Measurements from ENCODE around the gene GMNN. TPM values are rescaled to one million over a fixed set of nuclear protein-coding genes. Genes with fewer than 3 reads are reported as not detected.

Gene GMNN
- total RNA-seq, 4 donors from 2014 or later = 4.1 to 8.0 (median 5.4) TPM

DNA sequence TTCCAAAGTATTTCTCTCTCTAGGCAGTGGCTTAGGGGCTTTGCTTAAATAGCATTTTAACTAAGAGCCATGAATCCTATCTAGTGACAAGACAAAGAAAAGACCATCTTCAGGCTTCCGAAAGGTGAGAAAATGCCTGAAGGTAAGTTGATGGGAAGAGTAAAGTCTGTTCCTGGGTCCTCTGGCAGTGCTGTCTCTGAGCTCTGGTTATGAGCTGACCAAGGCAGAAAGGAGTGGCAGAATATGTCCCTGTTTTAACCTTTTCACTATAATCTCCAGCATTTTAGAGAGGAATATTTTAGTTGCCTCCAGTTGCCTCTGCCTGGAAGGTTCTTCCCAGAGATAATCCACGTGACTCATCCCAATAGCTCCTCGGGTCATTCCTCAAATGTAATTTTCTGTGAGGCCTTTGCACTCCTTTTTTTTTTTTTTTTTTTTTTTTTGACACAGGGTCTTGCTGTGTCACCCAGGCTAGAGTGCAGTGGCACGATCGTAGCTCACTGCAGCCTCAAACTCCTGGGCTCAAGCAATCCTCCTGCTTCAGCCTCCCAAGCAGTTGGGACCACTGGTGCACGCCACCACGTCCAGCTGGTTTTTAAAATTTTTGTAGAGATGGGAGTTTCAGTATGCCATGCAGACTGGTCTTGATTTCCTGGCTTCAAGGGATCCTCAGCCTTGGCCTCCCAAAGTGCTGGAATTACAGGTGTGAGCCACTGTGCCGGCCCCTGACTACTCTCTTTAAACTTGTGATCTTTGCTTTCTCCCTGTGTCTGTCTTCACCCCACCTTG lies 27.7 kb downstream of the GMNN start:
- Histone ChIP-seq H3K27ac (replicated peaks in 1 of 4) (no peak overlapping the region), H3K4me1 (peaks cover 0 to 9% (median 0%) of the 10 kb centered on the region in 4 donors), H3K36me3 (peaks cover 0 to 6% (median under 1%) of the 10 kb centered on the region in 4 donors), H3K9me3 (no peaks in the 10 kb centered on the region), H3K27me3 (no peaks in the 10 kb centered on the region), H3K4me3 (no peak overlapping the region)
- DNase-seq (ENCODE audit: extremely low spot score) = no peak
- WGBS = 92% methylated on average over 8 of the region's 8 CpGs
- intact Hi-C loops (cut with DNase I) = no loop called here
- no peak for TF ChIP-seq EP300 (IDR thresholded peaks at IDR 0.05)
- TF ChIP-seq POLR2AphosphoS5 (IDR thresholded peaks at IDR 0.05) = no peak
- no peak for TF ChIP-seq POLR2A (IDR thresholded peaks at IDR 0.05; ENCODE audit: low read depth)
- TF ChIP-seq, protein P1, sequence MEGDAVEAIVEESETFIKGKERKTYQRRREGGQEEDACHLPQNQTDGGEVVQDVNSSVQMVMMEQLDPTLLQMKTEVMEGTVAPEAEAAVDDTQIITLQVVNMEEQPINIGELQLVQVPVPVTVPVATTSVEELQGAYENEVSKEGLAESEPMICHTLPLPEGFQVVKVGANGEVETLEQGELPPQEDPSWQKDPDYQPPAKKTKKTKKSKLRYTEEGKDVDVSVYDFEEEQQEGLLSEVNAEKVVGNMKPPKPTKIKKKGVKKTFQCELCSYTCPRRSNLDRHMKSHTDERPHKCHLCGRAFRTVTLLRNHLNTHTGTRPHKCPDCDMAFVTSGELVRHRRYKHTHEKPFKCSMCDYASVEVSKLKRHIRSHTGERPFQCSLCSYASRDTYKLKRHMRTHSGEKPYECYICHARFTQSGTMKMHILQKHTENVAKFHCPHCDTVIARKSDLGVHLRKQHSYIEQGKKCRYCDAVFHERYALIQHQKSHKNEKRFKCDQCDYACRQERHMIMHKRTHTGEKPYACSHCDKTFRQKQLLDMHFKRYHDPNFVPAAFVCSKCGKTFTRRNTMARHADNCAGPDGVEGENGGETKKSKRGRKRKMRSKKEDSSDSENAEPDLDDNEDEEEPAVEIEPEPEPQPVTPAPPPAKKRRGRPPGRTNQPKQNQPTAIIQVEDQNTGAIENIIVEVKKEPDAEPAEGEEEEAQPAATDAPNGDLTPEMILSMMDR (IDR thresholded peaks at IDR 0.05) = no peak

DNA sequence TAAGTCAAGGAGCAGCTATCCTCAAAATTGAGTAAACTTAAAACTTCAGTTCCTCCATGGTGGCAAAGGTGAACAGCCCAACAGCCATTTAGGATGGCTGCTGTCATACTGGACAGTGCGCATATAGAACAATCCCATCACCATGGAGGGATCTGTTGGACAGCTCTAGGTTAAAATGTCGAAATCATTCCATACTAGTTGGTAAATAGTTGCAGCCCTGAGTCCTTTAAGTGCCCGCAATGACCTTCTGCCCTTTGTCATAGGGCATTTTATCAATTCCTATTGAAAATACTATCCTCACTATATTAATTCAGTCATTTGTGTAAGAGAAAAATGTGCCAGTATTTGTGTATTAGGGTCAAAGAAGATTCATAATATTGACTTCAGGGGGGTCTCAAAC lies 32.8 kb downstream of the GMNN start:
- WGBS = 97% methylated on average over 3 of the region's 3 CpGs
- TF ChIP-seq EP300 (IDR thresholded peaks at IDR 0.05) (no peak), POLR2AphosphoS5 (IDR thresholded peaks at IDR 0.05) (no peak), POLR2A (IDR thresholded peaks at IDR 0.05; ENCODE audit: low read depth) (no peak)
- TF ChIP-seq, protein P1 (IDR thresholded peaks at IDR 0.05) = no peak
- intact Hi-C loops (cut with DNase I) = no loop called here
- Histone ChIP-seq H3K9me3 (no peaks in the 10 kb centered on the region), H3K36me3 (peaks cover 0 to 22% (median 1%) of the 10 kb centered on the region in 4 donors), H3K27ac (replicated peaks in 1 of 4) (no peak overlapping the region), H3K4me1 (no peaks in the 10 kb centered on the region), H3K27me3 (no peaks in the 10 kb centered on the region), H3K4me3 (no peak overlapping the region)
- no peak for DNase-seq (ENCODE audit: extremely low spot score)

DNA sequence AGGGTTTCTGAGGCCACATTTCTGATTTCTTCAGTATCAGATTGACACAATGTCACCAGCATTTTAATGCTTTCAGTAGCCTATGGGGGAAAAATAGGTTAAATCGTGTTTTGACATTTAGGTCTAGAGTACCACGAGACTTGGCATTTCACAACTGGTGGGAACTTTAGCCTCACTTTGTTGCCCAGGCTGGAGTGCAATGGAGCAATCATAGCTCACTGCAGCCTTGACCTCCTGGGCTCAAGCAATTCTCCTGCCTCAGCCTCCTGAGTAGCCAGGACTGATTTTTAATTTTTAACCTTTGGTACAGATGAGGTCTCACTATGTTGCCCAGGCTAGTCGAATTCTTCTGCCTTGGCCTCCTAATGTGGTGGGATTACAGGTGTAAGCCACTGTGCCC lies 35.0 kb downstream of the GMNN start:
- 82% methylated on average over 3 of the region's 3 CpGs for WGBS
- no peak for DNase-seq (ENCODE audit: extremely low spot score)
- TF ChIP-seq POLR2A (IDR thresholded peaks at IDR 0.05; ENCODE audit: low read depth) = no peak
- TF ChIP-seq EP300 (IDR thresholded peaks at IDR 0.05) = no peak
- TF ChIP-seq POLR2AphosphoS5 (IDR thresholded peaks at IDR 0.05) = no peak
- TF ChIP-seq, protein P1 (IDR thresholded peaks at IDR 0.05) = no peak
- Histone ChIP-seq H3K9me3 (no peaks in the 10 kb centered on the region), H3K27ac (replicated peaks in 1 of 4) (no peak overlapping the region), H3K27me3 (no peaks in the 10 kb centered on the region), H3K4me3 (no peak overlapping the region), H3K4me1 (no peaks in the 10 kb centered on the region), H3K36me3 (peaks cover 0 to 22% (median 1%) of the 10 kb centered on the region in 4 donors)
- intact Hi-C loops (cut with DNase I) = no loop called here

DNA sequence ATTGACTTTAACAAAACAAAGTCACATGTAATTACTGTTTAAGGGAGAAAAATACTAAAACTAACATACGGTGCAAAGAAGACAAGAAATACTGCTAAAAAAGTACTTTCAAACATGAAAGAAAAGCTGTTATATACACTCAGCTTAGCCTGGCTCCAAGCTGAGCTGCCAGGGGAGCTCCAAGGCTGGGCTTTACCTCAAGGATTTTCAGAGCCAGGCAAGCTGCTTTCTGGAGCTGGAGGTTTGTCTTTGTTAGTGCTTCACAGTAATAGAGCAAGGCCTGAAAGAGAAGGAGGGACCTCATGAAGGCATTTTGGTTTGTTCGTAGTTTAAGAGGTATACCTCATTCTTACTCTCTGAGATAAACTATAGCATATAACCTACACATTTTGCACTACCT lies 43.6 kb downstream of the GMNN start:
- Histone ChIP-seq H3K4me3 (no peak overlapping the region), H3K36me3 (peaks cover 0 to 11% (median 0%) of the 10 kb centered on the region in 4 donors), H3K4me1 (no peaks in the 10 kb centered on the region), H3K9me3 (no peaks in the 10 kb centered on the region), H3K27ac (replicated peaks in 1 of 4) (no peak overlapping the region), H3K27me3 (no peaks in the 10 kb centered on the region)
- no peak for DNase-seq (ENCODE audit: extremely low spot score)
- WGBS = 86% methylated on average over 2 of the region's 2 CpGs
- intact Hi-C loops (cut with DNase I) = no loop called here
- no peak for TF ChIP-seq POLR2AphosphoS5 (IDR thresholded peaks at IDR 0.05)
- TF ChIP-seq POLR2A (IDR thresholded peaks at IDR 0.05; ENCODE audit: low read depth) = no peak

DNA sequence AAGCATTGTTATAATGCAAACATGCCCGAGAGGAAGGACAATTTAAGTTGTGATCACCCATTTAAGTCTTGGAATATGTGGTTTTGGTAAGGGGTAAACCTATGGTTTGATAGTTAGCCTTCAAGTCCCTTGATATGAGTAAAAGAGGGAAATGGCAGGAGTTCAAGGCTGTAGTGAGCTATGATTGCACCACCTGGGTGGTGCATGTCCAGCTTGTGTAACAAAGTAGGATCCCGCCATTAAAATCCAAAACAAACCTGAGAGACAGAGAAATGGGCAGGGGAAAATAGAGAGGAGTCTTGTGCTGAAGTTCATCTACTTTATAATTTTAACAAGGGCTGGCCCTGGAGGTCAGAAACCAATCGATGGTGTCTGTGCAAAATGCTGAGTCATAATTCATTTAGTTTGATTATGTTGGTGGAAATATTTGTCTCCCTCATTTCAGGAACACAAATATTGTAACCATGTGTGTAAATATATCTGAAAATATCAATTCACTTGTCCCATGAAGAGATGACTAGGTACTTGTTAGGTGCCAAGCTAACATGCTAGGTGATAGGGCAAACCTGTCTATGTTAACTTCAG lies 47.2 kb downstream of the GMNN start:
- H3K4me3 ChIP-seq = no peak overlapping the region
- intact Hi-C loops (cut with DNase I) = no loop called here
- TF ChIP-seq POLR2A (IDR thresholded peaks at IDR 0.05; ENCODE audit: low read depth) = no peak
- TF ChIP-seq, protein P1 (IDR thresholded peaks at IDR 0.05) = no peak
- no peak for TF ChIP-seq POLR2AphosphoS5 (IDR thresholded peaks at IDR 0.05)
- TF ChIP-seq EP300 (IDR thresholded peaks at IDR 0.05) = no peak
- H3K36me3 ChIP-seq = peaks cover 0 to 14% (median 0%) of the 10 kb centered on the region in 4 donors
- no peak overlapping the region for H3K27ac ChIP-seq (replicated peaks in 1 of 4)
- H3K9me3 ChIP-seq = no peaks in the 10 kb centered on the region
- DNase-seq (ENCODE audit: extremely low spot score) = no peak
- 94% methylated on average over 3 of the region's 3 CpGs for WGBS
- H3K4me1 ChIP-seq = no peaks in the 10 kb centered on the region
- no peaks in the 10 kb centered on the region for H3K27me3 ChIP-seq

All from esophagus muscularis mucosa (tissue), 4 donors.